Activated CD4-positive, alpha-beta T cell treated with anti-CD3 and anti-CD28 coated beads for 36 hours (primary cell): ENCODE measurements around the gene ZNF181. TPM values are rescaled to one million over a fixed set of nuclear protein-coding genes. Genes with fewer than 3 reads are reported as not detected.
"Not testable (repeated sequence)": the region's sequence is repeated elsewhere in the genome, so short reads cannot be mapped to it uniquely, and the experiment has no call there.

Experiments
- ATAC-seq: fragments of 200-7000 bp; cut with Tn5 transposase; one replicate; pipeline ENCODE4 v1.10.0; 2021; ENCODE audit warnings: mild to moderate bottlenecking, moderate library complexity
- CTCF ChIA-PET: fragments of 350-600 bp; sonication (Branson Sonifier 250); formaldehyde crosslinking; loops from one replicate; lab custom pipeline; 2021; ENCODE audit warnings: antibody characterized with exemption; lab: Charles Lee
- POLR2A ChIA-PET: fragments of 350-600 bp; sonication (Branson Sonifier 250); formaldehyde crosslinking; loops from one replicate; lab custom pipeline; 2021; ENCODE audit warnings: antibody characterized with exemption, inconsistent platforms; lab: Charles Lee
- DNase-seq: peaks from one replicate; pipeline ENCODE4 v3.0.0-alpha.2; 2020
- H3K27ac Mint-ChIP-seq: one replicate; pipeline ENCODE4 v1.8.0; 2021; ENCODE audit warnings: mixed read lengths
- H3K27me3 Mint-ChIP-seq: one replicate; pipeline ENCODE4 v1.8.0; 2021; ENCODE audit warnings: mixed read lengths
- H3K36me3 Mint-ChIP-seq: one replicate; pipeline ENCODE4 v1.8.0; 2021; ENCODE audit warnings: low read depth, mixed read lengths
- H3K4me1 Mint-ChIP-seq: one replicate; pipeline ENCODE4 v1.8.0; 2021; ENCODE audit warnings: mixed read lengths
- H3K4me3 Mint-ChIP-seq: one replicate; pipeline ENCODE4 v1.8.0; 2021; ENCODE audit warnings: mild to moderate bottlenecking, moderate library complexity, mixed read lengths
- H3K9me3 Mint-ChIP-seq: one replicate; pipeline ENCODE4 v1.8.0; 2021; ENCODE audit warnings: low read depth, mixed read lengths
- intact Hi-C, 2 experiments: fragments of 100-400 bp; cut with DNase I in 1 of 2; cut with micrococcal nuclease in 1 of 2; formaldehyde crosslinking; loops; one replicate each; pipeline versions ENCODE4 v1.14.2 to v1.15.1; 2022 to 2024; cut with DNase I, micrococcal nuclease
- total RNA-seq, 2 experiments: library from RNA; stranded (reverse); gene quantifications; one replicate each; pipeline ENCODE4 v1.2.3, GENCODE V29; 2021

The ZNF181 gene
- 1 to 10 TPM; 4.5 TPM for total RNA-seq

DNA sequence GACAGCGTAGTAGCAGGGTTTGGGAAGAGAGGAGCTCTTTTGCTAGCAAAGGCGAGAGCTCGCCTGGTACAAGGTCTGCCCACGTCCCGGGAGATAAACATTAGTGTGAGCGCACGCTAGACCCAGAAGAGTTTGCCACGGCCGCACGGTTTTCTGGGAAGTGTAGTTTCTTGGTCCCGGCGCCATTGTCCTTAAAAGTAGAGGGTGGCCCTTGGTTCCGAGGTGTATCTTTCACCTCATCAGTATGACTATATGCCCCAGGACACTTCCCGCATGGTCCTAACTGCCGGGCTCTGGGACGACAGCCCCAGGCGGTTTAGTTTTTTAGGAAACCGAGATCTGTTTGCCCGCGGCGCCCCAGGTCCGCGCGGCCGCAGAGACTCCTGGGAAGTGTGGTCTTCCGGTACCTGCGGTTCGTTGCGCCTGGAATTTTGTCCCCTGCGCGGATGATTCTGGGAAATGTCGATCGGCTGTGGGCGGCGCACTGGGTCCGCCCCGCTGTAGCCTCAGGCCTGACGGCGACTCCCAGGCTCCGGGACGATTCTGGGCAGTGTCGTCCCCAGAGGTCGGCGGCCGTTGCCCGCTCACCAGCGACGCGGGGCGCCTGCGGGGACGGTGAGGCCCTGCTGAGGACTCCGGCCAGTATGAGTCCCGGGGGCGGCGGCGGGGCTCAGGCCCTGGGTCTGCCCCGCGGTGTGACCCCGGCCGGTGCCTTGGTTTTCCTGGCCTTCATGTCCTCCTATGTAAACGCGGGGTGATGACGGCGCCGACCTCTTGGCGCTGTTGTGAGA is at the start of gene ZNF181:
TSS of gene ZNF181 (plus strand) at position 498 of the 791 bp plus-strand sequence. CDS start 795 bp downstream, outside the sequence.
- DNase-seq (peak; percentile 90), ATAC-seq (peak; percentile 89)
- H3K27me3 Mint-ChIP-seq = no peaks in the 10 kb centered on the region
- peaks cover 22% of the 10 kb centered on the region for H3K4me1 Mint-ChIP-seq
- intact Hi-C loops = loop anchor here (1.0 to 10.0 kb wide), 8 partner anchors 39 to 1359 kb away; partner anchors contain the start of genes SCGB2B2 (in 2 of the 2), ZNF302 (in 2 of the 2), ZNF599 (in 2 of the 2) and CEBPG (in 1 of the 2)
- CTCF ChIA-PET = interaction anchor here (0.7 to 1.1 kb wide), 3 partner anchors 56 to 563 kb away, joined by 3 to 6 read pairs (median 3); partner anchors contain the start of gene ZNF302
- POLR2A ChIA-PET = interaction anchor here (0.6 to 1.6 kb wide), 2 partner anchors 11 to 56 kb away, joined by 3 to 11 read pairs; partner anchors contain the start of genes SCGB2B2 and ZNF302
- H3K36me3 Mint-ChIP-seq = peaks cover 33% of the 10 kb centered on the region
- peak within 1 kb of the TSS; percentile 96 for H3K4me3 Mint-ChIP-seq
- peak within 1 kb of the TSS; percentile 96 for H3K27ac Mint-ChIP-seq
- peaks cover 5% of the 10 kb centered on the region for H3K9me3 Mint-ChIP-seq

DNA sequence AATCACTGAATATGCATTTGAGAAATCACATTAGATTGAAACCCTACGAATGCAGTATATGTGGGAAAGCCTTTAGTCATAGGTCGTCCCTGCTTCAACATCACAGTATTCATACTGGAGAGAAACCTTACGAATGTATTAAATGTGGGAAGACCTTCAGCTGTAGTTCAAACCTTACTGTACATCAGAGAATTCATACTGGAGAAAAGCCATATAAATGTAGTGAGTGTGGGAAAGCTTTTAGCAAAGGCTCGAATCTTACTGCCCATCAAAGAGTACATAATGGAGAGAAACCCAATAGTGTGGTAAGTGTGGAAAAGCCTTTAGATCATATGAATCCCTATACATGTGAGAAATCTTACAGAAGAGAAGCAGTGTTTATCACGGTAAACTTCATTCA is 48.8 kb upstream of the ZNF181 start:
- H3K4me1 Mint-ChIP-seq, H3K27ac Mint-ChIP-seq, H3K4me3 Mint-ChIP-seq, intact Hi-C loops, H3K27me3 Mint-ChIP-seq, CTCF ChIA-PET, DNase-seq, POLR2A ChIA-PET, ATAC-seq: not testable (repeated sequence)
- Mint-ChIP-seq H3K36me3 (peaks cover 62% of the 10 kb centered on the region), H3K9me3 (peaks cover 56% of the 10 kb centered on the region)

DNA sequence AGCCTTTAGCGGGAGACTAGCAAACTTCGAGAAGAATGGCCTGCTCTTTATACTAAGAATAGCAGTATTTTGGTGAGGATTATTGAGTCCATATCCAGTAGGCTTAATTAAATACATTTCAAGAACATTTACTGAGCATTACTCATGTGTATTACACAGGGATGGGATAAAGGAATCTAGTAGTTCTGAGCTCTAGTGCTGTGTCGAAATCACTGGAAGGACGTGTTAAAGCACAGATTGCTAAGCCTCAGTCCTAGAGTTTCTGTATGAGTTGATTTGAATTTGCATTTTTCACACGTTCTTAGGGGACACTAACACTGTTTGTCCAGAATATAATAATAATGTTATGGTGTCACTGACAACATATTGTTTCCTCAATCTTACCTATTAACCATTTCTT is 47.6 kb upstream of the ZNF181 start:
- no peak for ATAC-seq
- no peak overlapping the region for H3K27ac Mint-ChIP-seq
- no peak overlapping the region for H3K4me3 Mint-ChIP-seq
- intact Hi-C loops = no loop called here
- DNase-seq = no peak
- H3K27me3 Mint-ChIP-seq = peaks cover 6% of the 10 kb centered on the region
- H3K4me1 Mint-ChIP-seq = no peaks in the 10 kb centered on the region
- H3K9me3 Mint-ChIP-seq = peaks cover 51% of the 10 kb centered on the region
- ChIA-PET CTCF (interaction anchor here (1.1 kb wide), 1 partner anchor 46 kb away, joined by 3 read pairs; no protein-coding TSS in a partner anchor), POLR2A (no interaction called here)
- peaks cover 51% of the 10 kb centered on the region for H3K36me3 Mint-ChIP-seq

DNA sequence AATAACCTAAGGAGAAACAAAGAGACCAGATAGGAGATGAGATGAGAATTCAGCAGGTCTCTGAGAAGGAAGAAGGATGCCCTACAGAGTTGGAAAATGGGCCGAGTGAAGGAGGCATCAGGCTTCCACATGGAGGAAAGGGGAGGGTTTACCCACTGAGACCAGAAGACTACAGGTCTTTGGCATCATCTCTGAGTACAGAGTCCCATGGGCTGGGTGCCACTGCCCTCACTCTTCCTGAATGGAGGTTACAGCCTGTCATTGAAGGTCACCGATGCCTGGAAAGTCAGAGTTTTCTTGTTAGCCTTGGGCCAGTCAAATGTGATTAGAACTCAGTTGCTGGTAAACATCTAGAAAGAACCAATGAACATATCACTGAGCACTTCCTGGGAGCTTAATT is 46.7 kb upstream of the ZNF181 start:
- Mint-ChIP-seq H3K27ac (no peak overlapping the region), H3K36me3 (peaks cover 42% of the 10 kb centered on the region), H3K27me3 (peaks cover 6% of the 10 kb centered on the region), H3K9me3 (peaks cover 48% of the 10 kb centered on the region), H3K4me3 (no peak overlapping the region), H3K4me1 (no peaks in the 10 kb centered on the region)
- DNase-seq (no peak), ATAC-seq (no peak)
- intact Hi-C loops = no loop called here
- ChIA-PET CTCF (no interaction called here), POLR2A (no interaction called here)

DNA sequence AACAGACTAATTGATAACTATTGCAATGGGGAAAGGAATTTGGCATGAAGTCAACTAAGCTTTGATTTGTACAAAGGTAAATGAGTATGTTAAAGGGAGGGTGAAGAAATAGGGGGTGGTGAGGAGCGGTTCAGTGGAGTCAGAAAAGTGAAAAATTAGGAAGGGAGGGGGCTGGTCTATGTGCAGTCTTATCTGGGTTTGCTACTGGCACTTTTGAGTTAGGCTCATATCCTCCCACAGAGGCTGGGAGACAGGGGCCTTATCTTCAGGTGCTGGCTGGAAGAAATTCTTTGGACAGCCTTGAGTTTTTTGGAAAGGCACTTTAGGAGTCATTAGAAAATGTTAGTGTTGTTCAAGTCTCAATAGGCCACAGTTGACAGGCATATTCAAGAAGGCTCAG is 45.5 kb upstream of the ZNF181 start:
- intact Hi-C loops = no loop called here
- Mint-ChIP-seq H3K4me3 (no peak overlapping the region), H3K27ac (no peak overlapping the region), H3K36me3 (peaks cover 30% of the 10 kb centered on the region), H3K4me1 (no peaks in the 10 kb centered on the region), H3K27me3 (peaks cover 11% of the 10 kb centered on the region), H3K9me3 (peaks cover 41% of the 10 kb centered on the region)
- DNase-seq = no peak
- ATAC-seq = no peak
- ChIA-PET POLR2A (interaction anchor here (0.9 kb wide), 1 partner anchor 12 kb away, joined by 3 read pairs; the partner anchor contains the start of gene SCGB2B2), CTCF (no interaction called here)

DNA sequence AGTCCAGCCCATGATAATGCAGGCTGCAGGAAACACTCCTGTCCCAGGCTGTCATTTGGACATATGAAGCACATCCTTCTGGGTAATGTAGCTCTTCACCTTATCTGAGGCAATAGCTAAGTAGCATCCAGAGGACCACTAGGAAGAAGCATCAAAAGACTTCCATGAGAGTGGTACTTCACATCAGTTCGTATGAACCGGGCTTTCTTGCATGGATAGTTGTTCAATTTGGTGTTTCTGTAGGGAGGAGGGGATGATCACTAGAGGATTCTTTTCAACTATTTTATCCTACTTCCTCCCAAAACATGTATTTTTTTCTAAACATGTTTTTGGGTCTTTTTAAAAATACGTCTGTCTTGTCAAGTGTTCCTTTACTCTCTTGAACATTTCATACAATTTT is 43.7 kb upstream of the ZNF181 start:
- Mint-ChIP-seq H3K27ac (no peak overlapping the region), H3K9me3 (peaks cover 35% of the 10 kb centered on the region), H3K36me3 (peaks cover 13% of the 10 kb centered on the region), H3K27me3 (peaks cover 11% of the 10 kb centered on the region), H3K4me3 (no peak overlapping the region), H3K4me1 (no peaks in the 10 kb centered on the region)
- ChIA-PET CTCF (interaction anchor here (1.3 kb wide), 1 partner anchor 12 kb away, joined by 4 read pairs; no protein-coding TSS in a partner anchor), POLR2A (interaction anchor here (0.8 kb wide), 1 partner anchor 13 kb away, joined by 5 read pairs; the partner anchor contains the start of genes SCGB2B2 and ZNF302)
- intact Hi-C loops = no loop called here
- DNase-seq (no peak), ATAC-seq (no peak)

DNA sequence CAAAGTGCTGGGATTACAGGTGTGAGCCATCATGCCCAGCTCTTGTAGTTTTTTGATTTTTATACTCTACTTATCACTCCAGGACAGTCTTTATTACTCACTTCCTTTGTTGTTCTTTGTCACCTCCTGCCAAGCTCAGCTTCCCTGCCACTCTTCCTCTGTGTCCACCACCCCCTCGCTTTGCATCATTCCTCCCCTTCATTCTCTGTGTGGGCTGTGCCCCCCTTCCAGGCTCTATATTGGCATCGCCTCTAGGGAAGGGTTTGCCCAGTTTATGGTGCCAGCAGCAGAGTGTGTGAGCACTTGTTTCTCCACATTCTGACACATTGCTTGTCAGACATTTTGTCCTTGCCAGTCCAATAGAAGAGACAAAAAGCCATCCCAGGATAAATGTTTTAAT is 41.5 kb upstream of the ZNF181 start:
- CTCF ChIA-PET = no interaction called here
- Mint-ChIP-seq H3K9me3 (peaks cover 16% of the 10 kb centered on the region), H3K27me3 (peaks cover 11% of the 10 kb centered on the region), H3K4me3 (no peak overlapping the region), H3K36me3 (no peaks in the 10 kb centered on the region), H3K27ac (no peak overlapping the region), H3K4me1 (no peaks in the 10 kb centered on the region)
- POLR2A ChIA-PET = no interaction called here
- peak; percentile 44 for ATAC-seq
- no peak for DNase-seq
- intact Hi-C loops = no loop called here

DNA sequence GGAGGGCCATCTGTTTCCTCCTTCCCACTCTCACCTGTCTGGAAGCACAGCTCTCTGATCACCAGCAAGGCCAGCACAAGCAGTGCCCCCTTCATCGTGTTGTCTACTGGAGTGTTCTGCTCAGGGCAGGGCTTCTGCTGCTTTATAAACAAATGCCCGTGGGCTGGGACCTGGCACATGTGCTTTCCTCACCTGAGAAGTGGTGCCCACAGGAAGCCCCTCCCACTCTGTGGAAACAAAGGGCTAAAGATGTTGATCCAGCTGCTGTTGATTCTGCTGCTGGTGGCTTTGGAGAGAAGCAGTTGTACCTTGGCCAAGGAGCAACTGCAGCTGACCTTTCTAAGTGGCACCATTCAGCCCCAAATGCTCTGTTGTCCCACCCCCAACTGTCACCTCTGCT is 26.4 kb upstream of the ZNF181 start:
- Mint-ChIP-seq H3K36me3 (peaks cover 8% of the 10 kb centered on the region), H3K9me3 (peaks cover 9% of the 10 kb centered on the region), H3K27ac (no peak overlapping the region), H3K27me3 (peaks cover 28% of the 10 kb centered on the region), H3K4me3 (no peak overlapping the region), H3K4me1 (no peaks in the 10 kb centered on the region)
- DNase-seq (no peak), ATAC-seq (no peak)
- POLR2A ChIA-PET = no interaction called here
- intact Hi-C loops = no loop called here
- CTCF ChIA-PET = interaction anchor here (0.9 kb wide), 1 partner anchor 68 kb away, joined by 3 read pairs; no protein-coding TSS in a partner anchor

DNA sequence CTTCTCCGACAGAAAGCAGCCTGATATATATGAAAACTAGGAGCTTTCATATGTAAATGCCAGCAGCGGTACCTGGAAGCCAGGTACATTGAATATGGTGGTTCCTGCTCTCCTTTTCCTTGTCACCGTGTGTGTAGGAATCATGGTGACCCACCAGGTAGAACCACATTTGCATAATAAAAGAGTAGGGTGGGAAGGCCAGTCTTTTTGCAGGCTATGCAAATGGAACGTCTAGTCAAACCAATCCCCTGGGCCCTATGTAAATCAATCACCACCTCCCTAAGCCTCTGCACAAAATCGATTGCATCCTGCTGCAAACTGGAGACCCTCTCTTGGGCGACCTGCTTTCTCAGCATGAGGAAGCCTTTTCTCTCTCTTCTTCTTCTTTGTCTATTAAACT is 22.2 kb upstream of the ZNF181 start:
- peaks cover 11% of the 10 kb centered on the region for H3K36me3 Mint-ChIP-seq
- intact Hi-C loops = loop anchor here (1.0 to 5.0 kb wide), 6 partner anchors 73 to 933 kb away; partner anchors contain the start of gene PDCD2L (in 1 of the 2)
- peaks cover 21% of the 10 kb centered on the region for H3K9me3 Mint-ChIP-seq
- ChIA-PET CTCF (interaction anchor here (0.6 to 6.5 kb wide), 7 partner anchors 15 to 331 kb away, joined by 3 to 88 read pairs (median 4); no protein-coding TSS in a partner anchor), POLR2A (interaction anchor here (0.6 kb wide), 1 partner anchor 465 kb away, joined by 3 read pairs; no protein-coding TSS in a partner anchor)
- H3K4me3 Mint-ChIP-seq = no peak overlapping the region
- H3K27ac Mint-ChIP-seq = no peak overlapping the region
- H3K4me1 Mint-ChIP-seq = no peaks in the 10 kb centered on the region
- peaks cover 28% of the 10 kb centered on the region for H3K27me3 Mint-ChIP-seq
- no peak for DNase-seq
- no peak for ATAC-seq

DNA sequence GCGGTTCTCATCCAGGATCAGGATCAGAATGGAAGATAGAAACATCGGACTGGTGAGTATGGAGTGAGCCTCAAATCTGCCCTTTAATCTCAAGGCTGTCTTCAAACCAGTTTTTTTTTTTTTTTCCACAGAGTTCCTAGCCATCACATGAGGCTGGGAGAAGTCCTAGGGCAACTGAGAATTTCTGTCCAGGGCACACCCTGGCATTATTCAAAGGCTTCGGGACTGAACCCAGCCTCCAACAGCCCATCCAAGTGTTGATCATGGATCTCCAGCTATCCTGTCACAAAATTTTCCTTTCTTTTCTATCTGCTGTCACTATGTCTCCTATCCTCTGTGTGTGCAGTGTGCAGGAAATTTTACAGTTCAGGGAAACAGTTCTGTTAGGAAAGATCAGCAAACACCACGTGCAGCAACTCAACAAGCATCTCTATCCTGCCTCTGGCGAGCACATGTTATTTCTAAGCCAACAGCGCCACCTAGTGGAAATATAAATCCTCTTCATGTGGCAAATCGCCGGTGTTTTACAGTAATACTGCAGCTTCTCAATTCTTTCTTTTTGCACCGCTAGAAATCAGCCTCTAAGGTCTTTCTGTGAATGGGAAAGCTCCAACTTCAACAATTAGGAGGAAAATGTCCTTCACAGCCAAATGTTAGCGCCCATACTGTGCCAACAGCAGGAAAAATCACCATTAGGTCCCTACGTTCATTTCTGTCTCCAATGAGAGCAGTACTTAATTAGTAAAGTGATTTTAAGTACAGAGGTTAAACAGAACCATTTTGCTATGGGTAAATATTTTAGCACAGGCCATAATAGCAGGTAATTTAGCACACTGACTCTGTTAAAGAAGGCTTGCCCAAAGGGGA is 21.4 kb upstream of the ZNF181 start:
- ATAC-seq (peak; percentile 70), DNase-seq (peak; percentile 64)
- no peak overlapping the region for H3K4me3 Mint-ChIP-seq
- peaks cover 19% of the 10 kb centered on the region for H3K9me3 Mint-ChIP-seq
- ChIA-PET POLR2A (interaction anchor here (0.6 to 0.7 kb wide), 4 partner anchors 112 to 1233 kb away, joined by 3 to 5 read pairs (median 3); no protein-coding TSS in a partner anchor), CTCF (interaction anchor here (0.6 to 6.5 kb wide), 10 partner anchors 13 to 332 kb away, joined by 3 to 88 read pairs (median 4); no protein-coding TSS in a partner anchor)
- H3K36me3 Mint-ChIP-seq = peaks cover 8% of the 10 kb centered on the region
- H3K27ac Mint-ChIP-seq = no peak overlapping the region
- intact Hi-C loops = loop anchor here (1.0 to 5.0 kb wide), 6 partner anchors 73 to 934 kb away; partner anchors contain the start of gene PDCD2L (in 1 of the 2)
- H3K4me1 Mint-ChIP-seq = no peaks in the 10 kb centered on the region
- H3K27me3 Mint-ChIP-seq = peaks cover 24% of the 10 kb centered on the region
